HG03521 (cell line): ENCODE data around the gene WDR27.
A peak's percentile ranks its signal among the peaks of the same experiment; 100 is the strongest.

Experiments used
- ATAC-seq: cut with Tn5 transposase; IDR thresholded peaks from one replicate; pipeline ENCODE4 v1.9.1; 2021; ENCODE audit warnings: mild to moderate bottlenecking, moderate library complexity; ENCODE audit not compliant: unreplicated experiment

The WDR27 gene

GRCh38 chr6:169568314-169569087 lies 133.3 kb downstream of the WDR27 start:
- ATAC-seq, result no peak

- ATAC-seq, result no peak
Measured at GRCh38 chr6:169567819-169568218, 134.0 kb downstream of the WDR27 start.

GRCh38 chr6:169566961-169567750 lies 134.7 kb downstream of the WDR27 start:
- ATAC-seq, result no peak

GRCh38 chr6:169566319-169566718 lies 135.5 kb downstream of the WDR27 start:
- ATAC-seq, result no peak

- no peak for ATAC-seq
Measured at GRCh38 chr6:169564453-169565240, 137.2 kb downstream of the WDR27 start.

GRCh38 chr6:169561665-169562064 lies 140.2 kb downstream of the WDR27 start:
- no peak for ATAC-seq

GRCh38 chr6:169559592-169559991 lies 142.2 kb downstream of the WDR27 start:
- no peak for ATAC-seq

- no peak for ATAC-seq
Measured at GRCh38 chr6:169558774-169559441, 142.9 kb downstream of the WDR27 start.

- no peak for ATAC-seq
Measured at GRCh38 chr6:169558378-169558773, 143.5 kb downstream of the WDR27 start.

- no peak for ATAC-seq
Measured at GRCh38 chr6:169557887-169558286, 143.9 kb downstream of the WDR27 start.

- ATAC-seq, result peak; percentile 100
Measured at GRCh38 chr6:169556758-169557548, 144.9 kb downstream of the WDR27 start.

- ATAC-seq, result no peak
Measured at GRCh38 chr6:169555971-169556617, 145.7 kb downstream of the WDR27 start.

- ATAC-seq, result no peak
Measured at GRCh38 chr6:169545982-169546381, 155.8 kb downstream of the WDR27 start.

GRCh38 chr6:169543704-169544103 lies 158.1 kb downstream of the WDR27 start:
- ATAC-seq, result no peak

- ATAC-seq, result no peak
Measured at GRCh38 chr6:169542491-169542890, 159.3 kb downstream of the WDR27 start.

- ATAC-seq, result no peak
Measured at GRCh38 chr6:169539176-169539897, 162.5 kb downstream of the WDR27 start.

- no peak for ATAC-seq
Measured at GRCh38 chr6:169536446-169537170, 165.2 kb downstream of the WDR27 start.

- no peak for ATAC-seq
Measured at GRCh38 chr6:169534039-169534421, 167.8 kb downstream of the WDR27 start.
